Hematopoietic multipotent progenitor cell (in vitro differentiated cells): Measurements from ENCODE around the gene SCN3B. TPM values are rescaled to one million over a fixed set of nuclear protein-coding genes. Genes with fewer than 3 reads are reported as not detected.

Source experiments
- DNase-seq, 3 donors: peaks; one replicate each; pipeline ENCODE4 v3.0.0-alpha.2; 2011 to 2015; ENCODE audit warnings: low read depth in 2 of 3, low spot score in 2 of 3
- total RNA-seq: library from RNA; depleted of rRNA; stranded (reverse); fragments of >200 nt; gene quantifications from one replicate; pipeline ENCODE4 v1.2.3, GENCODE V29; 2012

The SCN3B gene
- total RNA-seq, 1 donor: under 0.01 TPM

GRCh38 chr11:123659965-123660364 is 5.5 kb upstream of the SCN3B start:
- DNase-seq: peak in 1 of 3 donors; percentile 57

GRCh38 chr11:123659311-123659710 is 4.9 kb upstream of the SCN3B start:
- DNase-seq: no peak

DNA sequence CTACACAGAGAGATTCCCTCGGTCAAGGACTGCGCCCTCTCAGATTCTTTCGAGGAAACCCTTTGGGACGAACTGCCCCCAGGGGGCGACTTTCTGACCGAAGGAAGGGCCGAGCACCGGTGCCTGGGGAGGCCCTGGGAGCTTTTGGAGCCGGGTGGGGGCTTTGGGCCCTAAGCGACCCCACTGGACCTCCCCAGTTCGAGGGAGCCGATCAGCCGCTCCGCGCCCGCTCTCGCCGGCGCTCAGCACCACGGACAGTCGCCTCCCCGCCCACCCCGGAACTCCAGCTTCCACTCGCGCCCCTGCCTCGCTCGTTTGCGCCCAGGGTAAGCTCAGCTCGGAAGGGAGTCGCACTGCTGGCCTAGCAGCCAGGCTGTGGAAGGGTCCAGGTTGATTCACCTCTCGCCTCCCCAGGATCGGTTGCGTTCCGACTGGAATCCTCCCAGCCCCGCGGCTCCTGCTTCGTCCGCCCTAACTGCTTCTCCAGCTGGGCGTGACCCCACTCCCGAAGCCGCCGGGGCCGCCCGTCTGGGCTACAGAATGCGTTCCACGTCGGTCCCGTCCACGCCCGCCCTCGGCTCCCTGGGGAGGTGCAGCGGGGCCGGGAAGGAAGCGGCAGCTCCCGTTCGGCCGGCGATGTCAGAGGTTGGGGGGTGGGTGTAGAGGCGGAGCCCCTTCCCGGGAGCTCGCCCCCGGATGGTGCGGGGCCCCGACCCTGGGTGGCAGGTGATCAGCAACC is 428 bp downstream of the SCN3B start:
- peak in 2 of 3 donors; percentile 22 to 42 for DNase-seq

DNA sequence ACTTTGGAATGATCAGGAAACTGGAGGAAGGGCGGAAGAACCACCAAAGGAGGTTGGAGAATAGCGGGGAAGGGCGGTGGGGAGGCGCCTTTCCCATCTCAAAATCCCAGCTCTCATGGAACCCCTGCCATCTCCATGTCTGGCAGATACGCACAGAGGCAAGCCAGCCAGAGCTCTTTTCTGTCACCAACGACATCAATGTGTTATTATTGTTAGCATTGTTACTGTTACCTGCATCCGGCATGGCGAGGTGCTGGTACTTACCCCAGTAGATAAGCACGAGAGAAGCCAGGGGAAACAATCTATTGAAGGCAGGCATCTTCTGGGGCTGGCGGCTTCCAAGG is 969 bp downstream of the SCN3B start:
- peak in 1 of 3 donors; percentile 19 for DNase-seq

DNA sequence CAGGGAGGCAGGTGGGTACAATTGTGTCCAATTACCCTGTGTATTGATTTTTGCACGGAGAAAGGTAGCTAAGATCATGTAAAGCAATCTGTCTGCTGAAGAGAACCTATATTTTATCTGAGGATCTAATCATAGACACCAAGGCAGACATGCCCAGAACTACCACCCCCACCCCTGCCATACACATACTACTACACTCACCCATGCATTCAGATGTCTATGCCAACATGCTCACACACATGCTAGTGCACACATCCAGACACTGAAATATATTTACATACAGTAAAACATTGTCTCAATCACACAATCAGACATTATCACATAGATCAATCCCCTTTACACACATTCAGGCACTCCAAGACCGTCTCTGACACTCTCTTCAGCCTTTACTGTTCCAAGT is 1.8 kb downstream of the SCN3B start:
- DNase-seq: no peak

DNA sequence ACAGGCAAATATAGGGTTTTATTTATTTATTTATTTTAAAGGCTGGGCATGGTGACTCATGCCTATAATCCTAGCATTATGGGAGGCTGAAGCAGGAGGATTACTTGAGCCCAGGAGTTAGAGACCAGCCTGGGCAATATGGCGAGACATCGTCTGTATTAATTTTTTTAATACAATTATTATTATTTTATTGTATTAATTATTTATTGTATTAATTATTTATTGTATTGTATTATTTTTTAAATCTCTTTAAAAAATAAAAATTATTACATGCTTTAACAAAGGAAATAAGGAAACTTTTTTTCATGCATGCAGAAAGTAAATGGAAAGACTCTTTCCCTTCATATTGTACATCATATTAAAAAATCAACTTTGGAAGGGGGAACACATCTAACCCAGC is 3.5 kb downstream of the SCN3B start:
- no peak for DNase-seq

GRCh38 chr11:123645286-123645975 is 9.0 kb downstream of the SCN3B start:
- DNase-seq: no peak

GRCh38 chr11:123642435-123642834 is 12.0 kb downstream of the SCN3B start:
- DNase-seq: no peak

DNA sequence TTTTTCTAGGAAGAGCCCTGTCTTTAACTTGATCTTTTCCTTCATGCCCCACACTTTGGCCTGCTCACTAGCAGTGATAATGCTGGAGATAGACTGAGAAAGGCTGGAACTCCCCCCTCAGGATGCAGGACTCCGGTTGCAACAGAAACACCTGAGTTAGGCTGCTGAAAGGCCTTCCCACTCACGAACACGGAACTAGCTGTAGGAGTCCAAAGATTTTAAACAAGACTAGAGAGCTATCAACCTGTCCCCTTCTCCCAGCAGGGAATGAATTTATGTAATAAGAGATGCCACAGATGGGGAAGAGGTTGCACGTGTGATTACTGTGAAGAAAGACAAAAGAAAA is 13.0 kb downstream of the SCN3B start:
- no peak for DNase-seq

- DNase-seq: peak; percentile 32 to 68 (median 52)
These were observed 13.5 kb downstream of the SCN3B start for GRCh38 chr11:123640677-123641494.

DNA sequence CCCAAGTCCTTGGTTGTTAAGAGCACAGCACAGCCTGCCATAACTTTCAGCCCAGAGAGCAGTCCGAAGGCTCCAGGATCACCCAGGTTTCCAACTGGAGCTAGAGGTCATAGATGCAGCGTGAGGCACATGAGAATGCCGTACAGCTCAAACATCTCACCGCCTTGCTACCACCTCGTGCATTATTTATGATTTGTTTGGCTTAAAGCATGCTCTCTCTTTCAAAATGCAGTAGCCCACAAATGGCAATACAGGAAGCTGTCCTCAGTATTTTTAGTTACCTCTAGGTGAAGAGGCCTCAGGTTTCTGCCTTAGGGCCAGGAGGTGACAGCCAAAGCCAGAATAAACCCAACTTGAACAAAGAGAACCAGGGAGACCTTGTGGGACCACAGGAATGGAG is 14.4 kb downstream of the SCN3B start:
- no peak for DNase-seq

DNA sequence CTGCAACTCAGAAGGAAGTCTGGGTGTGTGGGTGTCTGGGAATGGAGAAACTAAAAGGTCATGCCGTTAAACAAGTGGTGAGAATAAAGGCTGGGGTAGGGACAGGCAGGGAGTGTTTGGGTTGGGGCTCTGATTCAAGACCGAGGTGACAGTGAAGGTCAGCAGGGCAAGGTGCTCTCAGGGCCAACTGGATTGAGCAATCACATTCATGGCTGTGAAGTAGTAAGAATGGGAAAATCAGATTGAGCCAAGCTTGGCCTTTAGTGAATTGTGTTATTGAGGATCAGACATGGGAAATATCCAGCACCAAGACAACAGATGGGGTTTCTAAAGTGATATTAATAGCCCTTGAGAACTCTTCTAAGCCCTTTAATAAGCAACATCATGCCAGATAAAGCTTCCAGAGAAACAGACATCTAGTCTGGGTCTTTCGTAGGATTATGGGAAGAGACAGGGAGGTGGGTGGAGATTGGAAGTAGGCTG is 24.3 kb downstream of the SCN3B start:
- no peak for DNase-seq

DNA sequence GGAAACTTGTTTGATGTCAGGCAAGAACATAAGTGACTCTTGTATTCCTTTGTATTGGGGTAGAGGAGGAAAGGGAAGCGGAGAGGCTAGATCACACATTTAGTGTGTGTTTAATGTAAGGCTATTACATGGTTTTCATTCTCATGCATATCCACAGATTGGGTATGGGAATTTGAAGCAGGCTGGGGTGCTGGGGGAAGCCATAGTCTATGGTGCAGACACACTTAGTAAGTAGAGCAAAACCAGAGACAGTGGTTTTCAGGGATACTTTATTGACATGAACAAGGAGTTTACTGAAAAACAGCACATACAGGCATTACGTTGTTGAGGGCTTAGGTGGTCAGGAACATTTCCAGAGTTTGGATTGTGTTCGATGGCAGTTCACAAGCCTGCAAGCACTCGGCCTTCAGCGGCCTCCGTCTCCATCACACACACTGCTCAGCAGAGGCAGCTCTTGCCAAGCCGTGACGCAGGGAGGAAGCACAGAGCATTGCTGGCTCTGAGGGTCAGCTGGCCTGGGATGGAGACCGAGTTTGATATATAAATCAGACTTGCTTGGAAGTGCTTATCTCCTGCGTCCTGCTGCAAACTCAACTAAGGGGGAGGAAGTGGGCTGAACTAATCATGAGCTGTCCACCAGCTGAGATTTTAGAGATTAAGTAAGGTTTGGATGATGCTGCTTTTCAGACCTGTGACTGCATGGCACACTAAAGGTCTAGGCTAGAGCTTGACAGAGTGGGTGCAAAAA is 25.3 kb downstream of the SCN3B start:
- peak in 2 of 3 donors; percentile 52 to 82 for DNase-seq

DNA sequence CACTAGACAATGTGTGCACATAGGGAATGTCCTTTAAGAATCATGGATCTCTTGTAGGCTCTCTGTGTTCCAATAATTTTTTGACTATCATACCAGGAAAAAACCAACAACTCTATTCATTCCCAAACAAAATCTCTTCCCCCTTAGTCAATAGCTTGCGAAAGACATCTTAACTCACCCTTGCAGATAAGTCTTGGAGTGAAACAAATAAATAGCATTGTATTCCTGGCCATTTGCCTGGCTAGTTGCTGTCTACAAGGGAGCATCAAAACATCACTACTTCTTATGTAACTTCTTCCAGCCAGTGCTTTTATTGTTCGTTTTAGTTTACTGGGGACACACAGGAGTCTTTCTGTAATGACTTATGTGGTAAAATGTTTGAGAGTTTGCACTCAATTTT is 29.4 kb downstream of the SCN3B start:
- DNase-seq: no peak

GRCh38 chr11:123622576-123622975 is 31.8 kb downstream of the SCN3B start:
- DNase-seq: no peak

- DNase-seq: no peak
These were observed 37.8 kb downstream of the SCN3B start for GRCh38 chr11:123616505-123617198.

DNA sequence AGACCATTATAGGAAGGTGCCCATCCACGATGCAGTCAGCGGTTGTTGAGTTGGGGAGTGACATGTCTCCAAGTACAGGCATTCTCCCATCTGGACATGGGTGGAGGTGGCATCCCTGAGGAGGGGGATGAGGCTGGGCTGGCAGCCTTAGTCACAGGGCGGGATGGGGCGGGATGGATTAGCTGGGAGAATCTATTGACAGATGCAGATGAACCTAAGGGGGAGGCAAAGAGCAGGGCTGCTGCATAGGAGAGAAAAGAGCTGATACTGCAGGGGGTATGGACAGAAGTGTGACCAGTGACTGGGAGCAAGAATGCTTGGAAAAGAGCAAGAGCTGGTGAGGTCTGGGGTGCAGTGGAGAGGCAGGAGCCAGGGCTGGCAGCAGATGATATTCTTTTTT is 42.7 kb downstream of the SCN3B start:
- no peak for DNase-seq

GRCh38 chr11:123608945-123609344 is 45.5 kb downstream of the SCN3B start:
- DNase-seq: no peak

GRCh38 chr11:123608371-123608770 is 46.1 kb downstream of the SCN3B start:
- no peak for DNase-seq

- no peak for DNase-seq
These were observed 46.6 kb downstream of the SCN3B start for GRCh38 chr11:123607781-123608180.
